ENCODE data around the gene DPYD. TPM values are rescaled to one million over a fixed set of nuclear protein-coding genes. Genes with fewer than 3 reads are reported as not detected.
A peak's percentile ranks its signal among the peaks of the same experiment; 100 is the strongest.

Gene DPYD
- total RNA-seq, 1 experiment from 2014 or later, result 51.8 TPM

DNA sequence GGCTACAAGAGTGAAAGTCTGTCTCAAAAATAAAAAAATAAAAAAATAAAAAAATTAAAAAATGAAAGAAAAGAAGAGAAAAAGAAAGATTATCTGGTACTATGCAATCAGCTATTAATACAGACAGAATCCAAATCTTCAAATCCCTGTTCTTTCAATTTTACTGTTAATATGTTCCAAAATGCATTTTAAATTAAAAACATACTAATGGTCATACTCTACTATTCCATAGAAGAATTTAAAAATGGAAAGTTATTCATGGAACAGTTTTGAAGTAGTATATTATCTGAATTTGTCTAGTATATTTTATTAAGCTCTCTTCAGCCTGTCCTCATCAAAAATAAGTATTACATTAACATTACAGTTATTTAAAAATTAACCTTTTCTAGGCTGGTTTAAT, 769.2 kb downstream of the DPYD start:
- no peak for DNase-seq (ENCODE audit: low read depth)

GRCh38 chr1:97145321-97145956, 775.4 kb downstream of the DPYD start:
- DNase-seq (ENCODE audit: low read depth), result peak; percentile 90

DNA sequence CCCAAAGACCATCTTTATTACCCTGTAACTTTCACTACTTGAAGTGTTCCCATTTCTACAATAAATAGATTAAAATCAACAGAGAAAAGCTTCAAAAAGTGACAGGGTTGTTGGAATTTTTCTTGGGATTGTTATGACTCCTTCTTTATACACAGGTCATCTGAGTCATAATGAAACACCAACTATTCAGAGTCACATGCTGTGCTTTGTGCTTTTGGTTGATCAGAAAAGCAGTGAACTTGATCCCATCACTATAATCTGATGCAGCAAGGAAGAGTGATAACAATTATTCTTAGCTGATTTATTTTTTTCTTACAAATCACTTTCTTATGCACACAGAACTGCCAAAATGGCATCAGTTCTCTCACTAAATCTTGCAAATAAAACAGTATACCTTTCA, 776.3 kb downstream of the DPYD start:
- peak; percentile 85 for DNase-seq (ENCODE audit: low read depth)

DNA sequence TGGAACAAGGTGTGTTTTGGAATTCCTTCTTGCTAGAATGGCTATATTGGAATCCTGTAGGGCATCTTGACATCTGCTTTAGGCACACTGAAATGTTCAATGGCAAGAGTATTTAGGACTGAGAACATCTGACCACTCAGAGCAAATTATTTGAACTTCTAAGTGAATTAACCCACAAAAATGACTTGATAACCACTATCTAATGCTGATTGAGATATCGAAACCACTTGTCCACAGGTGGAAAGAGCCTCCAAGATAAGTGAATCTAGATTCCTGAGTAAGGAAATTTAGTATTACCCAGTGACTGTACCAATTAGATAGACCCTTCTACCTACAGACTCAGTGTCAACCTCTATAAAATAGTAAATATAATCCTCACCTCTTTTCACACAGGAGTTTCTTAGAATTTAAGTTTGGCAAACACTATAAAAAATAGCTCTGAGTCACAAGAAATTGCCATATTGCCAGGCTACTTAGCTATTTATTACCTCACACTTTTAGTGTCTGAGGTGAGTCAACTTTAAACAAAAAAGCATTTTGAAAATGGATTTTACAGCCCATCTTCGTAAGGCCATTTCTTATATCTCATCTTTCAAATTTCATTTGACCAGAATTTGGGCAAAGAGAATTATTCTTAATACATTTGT, 777.5 kb downstream of the DPYD start:
- DNase-seq (ENCODE audit: low read depth), result peak; percentile 73

GRCh38 chr1:97140611-97141010, 780.2 kb downstream of the DPYD start:
- no peak for DNase-seq (ENCODE audit: low read depth)

GRCh38 chr1:97139512-97139911, 781.3 kb downstream of the DPYD start:
- peak; percentile 69 for DNase-seq (ENCODE audit: low read depth)

DNA sequence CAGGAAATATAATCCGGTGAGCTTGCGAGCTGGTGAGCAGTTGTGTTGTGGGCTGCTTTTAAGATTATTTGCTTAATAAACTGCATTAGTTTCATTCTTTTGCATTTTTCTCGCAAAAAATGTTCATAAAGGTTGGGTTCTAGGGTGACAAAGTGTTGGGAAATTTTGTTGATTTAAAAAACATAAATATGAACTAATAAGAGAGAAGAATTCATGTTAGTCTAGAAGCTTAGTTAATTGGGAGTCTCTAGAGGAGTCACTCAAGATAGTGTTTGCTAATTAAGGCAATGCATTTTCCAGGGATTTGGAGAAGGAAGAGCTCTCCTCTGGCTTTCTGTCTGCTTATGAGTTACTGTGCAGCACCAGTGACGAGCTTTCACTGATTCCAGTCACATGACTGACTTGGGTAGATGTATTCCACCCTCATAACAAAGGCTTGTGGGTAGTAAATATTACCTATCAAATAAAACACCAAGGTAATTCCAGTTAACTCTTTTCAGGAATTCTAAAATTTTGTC, 782.3 kb downstream of the DPYD start:
- DNase-seq (ENCODE audit: low read depth), result no peak

GRCh38 chr1:97137862-97138514, 782.8 kb downstream of the DPYD start:
- peak; percentile 73 for DNase-seq (ENCODE audit: low read depth)

GRCh38 chr1:97136996-97137395, 783.8 kb downstream of the DPYD start:
- no peak for DNase-seq (ENCODE audit: low read depth)

DNA sequence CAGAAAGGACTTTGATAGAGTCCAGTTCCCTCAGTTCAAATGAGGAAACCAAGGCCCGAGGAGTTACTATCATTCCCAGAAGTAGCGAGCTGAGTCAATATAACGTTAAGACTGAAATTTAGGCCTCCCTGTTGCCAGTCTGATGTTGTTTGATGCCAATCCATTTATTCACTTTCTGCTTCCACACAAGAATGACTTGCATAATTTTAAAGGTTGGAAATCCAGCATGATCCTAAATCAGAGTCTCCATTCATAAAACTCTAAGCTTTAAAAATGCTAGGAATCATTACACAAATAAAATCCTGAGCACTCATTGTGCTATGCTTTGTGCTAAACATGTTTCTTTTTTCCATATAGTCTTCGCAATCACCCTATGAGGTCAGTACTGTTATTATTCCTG, 784.9 kb downstream of the DPYD start:
- no peak for DNase-seq (ENCODE audit: low read depth)

GRCh38 chr1:97128426-97128825, 792.4 kb downstream of the DPYD start:
- no peak for DNase-seq (ENCODE audit: low read depth)

DNA sequence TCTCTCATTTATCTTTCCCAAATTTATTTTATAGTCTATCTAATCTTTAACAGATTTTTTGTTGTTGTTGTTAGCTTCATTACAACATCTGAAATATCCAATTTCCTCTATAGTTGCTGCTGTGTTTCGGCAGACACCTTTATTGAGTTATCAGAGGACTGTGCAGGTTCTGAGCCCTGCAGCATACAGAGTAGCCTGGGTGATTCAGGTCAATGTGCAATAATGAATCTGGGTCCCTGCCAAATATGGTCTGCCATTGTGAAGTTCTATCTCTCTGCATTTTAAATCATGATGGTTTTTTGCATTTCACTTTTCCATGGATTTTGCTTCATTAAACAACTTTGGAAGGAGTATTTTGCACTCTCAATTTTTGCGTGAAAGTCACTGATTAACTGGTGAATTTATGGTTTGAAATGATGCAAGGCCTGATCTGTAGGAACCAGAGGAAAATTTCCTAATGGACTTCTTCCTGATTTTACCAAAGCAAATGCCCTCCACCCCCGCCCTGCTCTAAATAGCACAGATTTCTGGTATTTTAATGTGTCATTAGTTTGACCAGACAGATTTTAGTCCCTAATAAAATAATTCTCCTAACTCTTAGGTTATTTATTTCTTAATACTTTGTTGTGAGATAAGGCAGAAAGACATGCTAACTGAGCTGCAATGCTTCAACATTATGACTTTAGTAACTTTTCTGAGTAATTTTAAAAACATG, 797.0 kb downstream of the DPYD start:
- no peak for DNase-seq (ENCODE audit: low read depth)

DNA sequence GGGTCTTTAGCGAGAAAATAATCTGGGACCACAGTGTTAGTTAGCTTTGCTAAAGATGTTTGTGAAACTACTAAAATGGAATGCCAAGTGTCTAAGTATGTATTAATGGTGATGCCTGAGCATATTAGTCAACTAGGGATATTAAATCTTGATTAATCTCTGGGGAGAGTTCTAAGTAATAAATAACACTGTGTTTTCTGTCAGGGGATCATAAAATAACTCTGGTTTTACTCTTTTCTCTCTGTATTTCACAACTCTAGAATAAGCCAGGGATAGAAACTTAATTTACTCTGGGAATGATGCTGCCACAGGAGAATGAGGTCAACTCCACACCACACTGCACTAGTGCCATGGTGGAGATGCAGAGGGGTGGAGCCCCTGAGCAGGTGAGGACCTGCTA, 800.0 kb downstream of the DPYD start:
- no peak for DNase-seq (ENCODE audit: low read depth)

DNA sequence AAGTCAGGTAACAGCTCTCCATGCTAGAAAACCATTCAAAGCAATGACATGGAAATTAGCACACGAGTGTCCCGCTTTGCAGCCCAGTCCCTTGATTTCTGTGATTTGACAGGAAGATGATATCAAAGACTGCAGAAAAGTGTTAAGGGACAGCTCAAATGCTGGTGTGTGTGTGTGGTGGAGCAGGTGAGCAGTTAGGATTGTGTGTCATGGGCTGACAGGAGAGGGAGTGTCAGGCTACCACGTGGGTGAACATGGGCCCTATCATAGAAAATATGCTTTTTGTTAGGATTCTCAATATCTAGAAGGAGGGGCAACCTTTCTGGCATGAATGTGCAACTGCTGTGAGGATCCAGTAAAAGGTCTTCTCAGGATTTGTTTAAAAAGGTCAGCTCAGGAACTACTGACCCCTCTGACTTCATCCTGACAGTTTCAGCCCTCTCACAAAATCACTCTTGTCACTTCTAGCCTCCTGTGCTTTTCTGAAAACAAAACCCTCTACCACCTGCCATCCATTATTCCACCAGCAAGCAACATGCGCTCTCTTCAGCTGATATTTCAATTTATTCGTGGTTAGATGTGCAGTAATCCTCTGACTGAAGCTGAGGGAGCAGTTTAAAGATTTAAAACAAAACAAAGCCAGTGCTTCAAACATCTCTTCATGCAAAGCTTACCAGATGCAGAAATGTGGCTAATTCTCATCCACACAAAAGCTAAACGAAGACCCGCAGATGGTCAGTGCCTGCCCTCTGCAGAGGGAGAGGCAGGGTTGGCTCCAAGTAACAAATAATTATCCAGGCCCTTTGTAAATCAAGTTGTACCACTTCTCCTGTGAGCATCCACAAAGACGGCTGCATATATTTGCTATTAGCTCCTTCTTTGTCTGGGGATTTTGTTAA, 801.3 kb downstream of the DPYD start:
- no peak for DNase-seq (ENCODE audit: low read depth)

GRCh38 chr1:97114842-97115241, 806.0 kb downstream of the DPYD start:
- no peak for DNase-seq (ENCODE audit: low read depth)

GRCh38 chr1:97112442-97112841, 808.4 kb downstream of the DPYD start:
- no peak for DNase-seq (ENCODE audit: low read depth)

GRCh38 chr1:97108179-97108578, 812.7 kb downstream of the DPYD start:
- DNase-seq (ENCODE audit: low read depth), result peak; percentile 28

DNA sequence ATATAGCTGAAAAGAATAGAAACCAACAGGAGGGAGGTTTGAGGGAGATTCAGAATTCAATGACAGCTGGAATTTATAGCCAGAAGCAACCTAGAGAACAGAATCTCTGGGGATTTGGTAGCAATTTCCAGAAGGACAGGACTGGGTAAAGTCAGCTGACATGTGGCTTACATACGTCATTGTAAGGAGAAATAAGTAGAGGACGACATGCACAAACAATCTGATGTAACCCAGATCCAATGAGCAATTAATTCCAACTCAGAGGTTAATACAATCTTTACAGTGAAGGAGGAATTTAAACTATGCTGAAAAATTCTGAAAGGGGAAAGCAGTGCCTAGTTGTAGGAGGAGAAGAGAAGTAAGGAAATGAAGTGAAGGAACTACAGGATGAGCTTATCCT, 815.3 kb downstream of the DPYD start:
- no peak for DNase-seq (ENCODE audit: low read depth)

DNA sequence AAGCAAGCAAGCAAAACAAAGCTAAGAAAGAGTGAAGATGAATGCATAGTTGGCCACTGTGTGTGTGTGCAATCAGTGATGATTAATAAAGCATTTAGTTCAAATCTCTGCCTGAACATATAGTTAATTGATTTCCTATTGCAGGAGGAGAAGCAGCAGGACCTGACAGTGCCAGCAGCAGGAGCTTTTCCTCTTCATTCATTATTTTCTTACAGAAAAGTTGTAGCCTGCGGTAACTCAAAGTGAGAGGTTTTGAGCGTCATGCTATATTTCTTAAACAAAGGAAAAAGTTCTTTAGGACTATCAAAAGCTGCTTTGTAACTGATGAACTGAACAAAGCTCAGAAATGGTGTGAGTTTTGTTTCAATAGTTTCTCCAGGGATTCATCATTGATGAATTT, 819.3 kb downstream of the DPYD start:
- no peak for DNase-seq (ENCODE audit: low read depth)

- DNase-seq (ENCODE audit: low read depth), result no peak
These were observed 823.4 kb downstream of the DPYD start for GRCh38 chr1:97097404-97097925.

DNA sequence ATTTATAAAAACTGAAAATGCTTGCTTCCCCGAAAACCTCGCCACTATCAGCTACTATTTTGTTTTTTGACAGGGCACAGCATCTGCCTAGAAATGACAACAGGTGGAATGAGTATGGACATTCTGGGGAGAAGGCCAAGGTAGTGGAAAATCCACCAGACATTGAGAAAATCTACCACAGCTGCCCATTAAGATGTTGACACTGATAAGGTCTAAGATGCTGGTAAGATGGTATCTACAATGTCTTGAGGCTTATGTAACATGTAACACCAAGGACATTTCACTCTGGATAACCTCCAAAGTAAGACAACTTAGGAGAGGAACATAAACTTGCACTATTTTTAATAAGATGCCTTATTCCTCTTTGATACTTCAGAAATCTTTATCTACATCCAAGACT, 825.1 kb downstream of the DPYD start:
- peak; percentile 11 for DNase-seq (ENCODE audit: low read depth)
